Chondrocyte (in vitro differentiated cells): ENCODE results near the gene SRGAP2. TPM values are rescaled to one million over a fixed set of nuclear protein-coding genes. Genes with fewer than 3 reads are reported as not detected.
A peak's percentile ranks its signal among the peaks of the same experiment; 100 is the strongest.
"Not testable (repeated sequence)": the region's sequence is repeated elsewhere in the genome, so short reads cannot be mapped to it uniquely, and the experiment has no call there.

ENCODE experiments used
- DNase-seq: peaks from one replicate; pipeline ENCODE4 v3.0.0; 2021; ENCODE audit warnings: mixed read lengths, low spot score
- H3K27ac Mint-ChIP-seq: one replicate; pipeline ENCODE4 v1.8.0; 2021; ENCODE audit warnings: mild to moderate bottlenecking, moderate library complexity, mixed read lengths; ENCODE audit not compliant: unreplicated experiment
- H3K27me3 Mint-ChIP-seq: 2 replicates; pipeline ENCODE4 v1.8.0; 2021; ENCODE audit warnings: low read depth, mixed read lengths
- H3K36me3 Mint-ChIP-seq: 2 replicates; pipeline ENCODE4 v1.8.0; 2021; ENCODE audit warnings: low read depth, mixed read lengths
- H3K4me1 Mint-ChIP-seq: 2 replicates; pipeline ENCODE4 v1.8.0; 2021; ENCODE audit warnings: low read depth, mild to moderate bottlenecking, mixed read lengths
- H3K4me3 Mint-ChIP-seq: one replicate; pipeline ENCODE4 v1.8.0; 2021; ENCODE audit warnings: mild to moderate bottlenecking, moderate library complexity, mixed read lengths; ENCODE audit not compliant: unreplicated experiment
- H3K9me3 Mint-ChIP-seq: 2 replicates; pipeline ENCODE4 v1.8.0; 2021; ENCODE audit warnings: low read depth, mixed read lengths
- CTCF ChIP-seq: fragments of 200-600 bp; sonication (generic); IDR thresholded peaks from 2 replicates; pipeline ENCODE4 v1.5.0; 2021; ENCODE audit warnings: antibody characterized with exemption, mild to moderate bottlenecking, moderate library complexity
- long read RNA-seq: library from polyadenylated mRNA; stranded (forward); transcript quantifications from one replicate; pipeline ENCODE4 v2.0.0, GENCODE V29; 2021
- total RNA-seq: library from RNA; stranded (reverse); gene quantifications from 3 replicates; pipeline ENCODE4 v1.2.1, GENCODE V29; 2021

SRGAP2 gene
- 43.0 to 65.2 TPM (median 50.4 TPM) in 3 replicates for total RNA-seq
- long read RNA-seq, partial matches to known transcripts: 2 of 29 reads
- long read RNA-seq, other reads (novel, unspliced or antisense): 25 of 29 reads

DNA sequence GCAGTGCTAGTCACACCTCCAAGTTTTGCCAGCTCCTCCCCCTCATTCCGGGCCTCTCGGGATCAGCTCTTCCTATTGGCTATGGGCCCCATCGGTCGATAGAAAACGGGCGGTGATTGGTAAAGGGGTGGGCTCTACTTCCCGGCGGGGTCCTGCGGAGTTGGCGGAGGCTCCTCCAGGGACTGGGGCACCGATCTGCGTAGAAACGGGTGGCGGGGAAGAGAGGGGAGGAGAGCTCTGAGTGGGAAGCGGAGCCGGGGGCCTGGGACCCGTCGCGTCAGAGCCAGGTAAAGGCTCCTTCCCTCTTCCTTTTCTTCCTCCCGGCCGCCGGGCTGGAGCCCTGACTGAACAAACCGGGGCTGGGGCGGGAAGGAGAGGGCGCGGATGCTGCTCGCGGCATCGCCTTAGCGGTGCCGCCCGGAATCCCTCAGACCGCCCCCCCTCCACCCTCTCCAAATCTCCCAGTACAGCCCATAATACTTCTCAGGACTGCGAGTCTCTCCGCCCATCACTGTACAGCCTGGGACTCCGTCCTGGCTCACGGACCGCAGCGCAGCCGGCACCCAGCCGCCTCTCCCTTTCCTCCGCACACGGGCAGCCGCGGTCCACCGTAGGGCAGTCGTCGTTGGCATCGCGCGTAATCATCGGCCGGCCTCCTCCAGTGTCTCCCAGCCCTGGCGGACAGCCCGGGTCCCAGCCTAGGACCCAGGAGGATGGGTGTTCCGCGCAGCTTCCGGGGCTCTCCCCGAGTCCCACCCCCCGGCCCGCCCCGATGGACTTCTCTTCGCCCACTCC lies at the start of gene SRGAP2:
TSS of gene SRGAP2 (plus strand) at position 178 of the 795 bp plus-strand sequence. CDS start 2,430 bp downstream, outside the sequence.
- H3K9me3 Mint-ChIP-seq, H3K36me3 Mint-ChIP-seq, H3K4me1 Mint-ChIP-seq, H3K27me3 Mint-ChIP-seq: not testable (repeated sequence)
- Mint-ChIP-seq H3K4me3 (peak within 1 kb of the TSS; percentile 77), H3K27ac (peak within 1 kb of the TSS; percentile 87)
- peak; percentile 61 for DNase-seq

- peak; percentile 66 for TF ChIP-seq CTCF
- not testable (repeated sequence) for H3K4me3 Mint-ChIP-seq, DNase-seq, H3K27me3 Mint-ChIP-seq, H3K4me1 Mint-ChIP-seq, H3K36me3 Mint-ChIP-seq, H3K27ac Mint-ChIP-seq, H3K9me3 Mint-ChIP-seq
Measured at GRCh38 chr1:206167350-206168029, 35.9 kb upstream of the SRGAP2 start.

- H3K27ac Mint-ChIP-seq, H3K36me3 Mint-ChIP-seq, H3K4me1 Mint-ChIP-seq, H3K9me3 Mint-ChIP-seq, H3K27me3 Mint-ChIP-seq, H3K4me3 Mint-ChIP-seq, DNase-seq: not testable (repeated sequence)
Measured at GRCh38 chr1:206169794-206170193, 33.5 kb upstream of the SRGAP2 start.

- H3K36me3 Mint-ChIP-seq, H3K9me3 Mint-ChIP-seq, H3K4me3 Mint-ChIP-seq, DNase-seq, H3K4me1 Mint-ChIP-seq, H3K27ac Mint-ChIP-seq, H3K27me3 Mint-ChIP-seq: not testable (repeated sequence)
Measured at GRCh38 chr1:206173110-206173719, 30.1 kb upstream of the SRGAP2 start.

GRCh38 chr1:206174182-206174868 lies 29.0 kb upstream of the SRGAP2 start:
- not testable (repeated sequence) for DNase-seq, H3K36me3 Mint-ChIP-seq, H3K27ac Mint-ChIP-seq, H3K27me3 Mint-ChIP-seq, H3K4me3 Mint-ChIP-seq, H3K9me3 Mint-ChIP-seq
- peaks cover 11% of the 10 kb centered on the region for H3K4me1 Mint-ChIP-seq
- TF ChIP-seq CTCF: peak; percentile 65

DNA sequence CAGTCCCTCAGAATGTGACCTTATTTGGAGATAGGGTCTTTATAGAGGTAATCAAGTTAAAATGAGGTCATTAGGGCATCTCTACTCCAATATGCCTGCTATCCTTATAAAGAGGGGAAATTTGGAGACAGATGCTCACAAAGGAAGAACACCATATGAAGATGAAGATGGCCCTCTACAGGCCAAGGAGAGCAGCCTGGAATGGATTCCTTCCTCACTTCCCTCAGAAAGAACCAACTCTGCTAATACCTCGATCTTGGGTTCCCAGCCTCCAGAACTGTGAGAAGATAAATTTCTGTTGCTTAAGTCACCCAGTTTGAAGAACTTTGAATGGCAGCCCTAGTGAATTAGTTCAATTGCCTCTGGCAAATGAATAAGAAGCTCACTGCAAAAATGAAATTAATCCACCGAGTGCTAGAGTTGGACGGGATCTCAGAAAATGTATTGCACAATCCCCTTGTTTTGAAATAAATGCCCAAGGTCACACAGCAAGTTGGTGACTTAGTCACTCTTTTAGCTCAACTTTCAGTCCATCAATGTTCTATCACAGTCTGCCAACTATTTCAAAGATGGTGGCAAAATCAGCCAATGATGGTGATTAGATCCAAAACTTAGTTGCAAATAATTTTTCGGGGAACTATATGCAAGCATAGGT lies 27.8 kb upstream of the SRGAP2 start:
- Mint-ChIP-seq H3K4me1 (peaks cover 11% of the 10 kb centered on the region), H3K27ac (peak overlapping the region; percentile 32)
- H3K4me3 Mint-ChIP-seq, DNase-seq, H3K27me3 Mint-ChIP-seq, H3K9me3 Mint-ChIP-seq, H3K36me3 Mint-ChIP-seq: not testable (repeated sequence)
- peak; percentile 28 for TF ChIP-seq CTCF

- H3K4me1 Mint-ChIP-seq: peaks cover 11% of the 10 kb centered on the region
- DNase-seq, H3K27ac Mint-ChIP-seq, H3K27me3 Mint-ChIP-seq, H3K36me3 Mint-ChIP-seq, H3K4me3 Mint-ChIP-seq, H3K9me3 Mint-ChIP-seq: not testable (repeated sequence)
Measured at GRCh38 chr1:206176114-206176502, 27.2 kb upstream of the SRGAP2 start.

DNA sequence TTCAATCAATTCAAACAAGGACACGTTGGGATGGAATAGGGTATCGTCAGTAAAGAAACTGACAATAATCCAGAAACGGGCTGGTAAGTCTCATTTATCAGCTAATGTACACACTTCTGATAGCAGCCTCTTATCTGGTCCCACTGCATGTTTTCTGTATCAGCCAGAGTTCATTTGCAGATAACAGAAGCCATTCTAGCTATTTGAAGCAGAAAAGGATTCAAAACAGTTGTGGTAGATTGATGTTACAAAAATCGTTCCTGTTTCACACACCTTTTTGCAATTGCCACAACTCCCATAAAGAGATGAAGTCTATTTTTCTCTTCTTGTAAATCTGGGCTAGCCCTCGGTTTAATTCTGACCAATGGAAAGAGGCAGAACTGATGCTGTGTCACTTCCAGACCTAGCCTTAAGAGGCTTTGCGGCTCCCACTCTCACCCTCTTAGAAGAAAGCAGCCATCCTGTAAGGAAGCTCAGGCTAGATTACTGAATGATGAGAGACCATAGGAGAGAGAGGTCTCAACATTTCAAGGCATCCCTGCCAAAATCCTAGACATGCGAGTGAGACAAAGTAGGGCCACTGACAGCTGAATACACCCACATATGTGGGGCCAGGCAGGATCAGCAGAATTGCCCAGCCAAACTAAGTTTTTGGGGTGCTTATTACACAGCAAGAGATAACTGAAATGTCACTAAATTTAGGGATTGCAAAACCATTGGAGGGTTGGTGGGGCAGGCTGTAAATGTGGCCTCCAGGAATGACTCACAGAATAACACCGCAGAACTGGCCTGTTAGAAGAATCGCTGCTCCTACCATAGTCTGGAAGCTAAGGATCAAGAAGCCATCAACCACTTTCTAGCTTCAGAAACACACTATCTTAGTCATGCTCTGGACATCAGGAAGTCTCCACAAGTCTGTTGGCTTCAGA lies 25.0 kb upstream of the SRGAP2 start:
- H3K27ac Mint-ChIP-seq, H3K4me3 Mint-ChIP-seq, H3K27me3 Mint-ChIP-seq, H3K36me3 Mint-ChIP-seq, H3K9me3 Mint-ChIP-seq, DNase-seq: not testable (repeated sequence)
- H3K4me1 Mint-ChIP-seq: peaks cover 14% of the 10 kb centered on the region
